HepG2 (cell line): ENCODE measurements around the gene HERPUD2. TPM values are rescaled to one million over a fixed set of nuclear protein-coding genes. Genes with fewer than 3 reads are reported as not detected.

Source experiments
- ATAC-seq: fragments of 200-7000 bp; cut with Tn5 transposase; 3 replicates; pipeline ENCODE4 v1.9.1; 2020; ENCODE audit warnings: mild to moderate bottlenecking, moderate library complexity
- BruUV-seq: library from RNA; stranded (reverse); fragments of 400-500 nt; replicated peaks from 2 replicates; lab custom pipeline; 2021; lab: Mats Ljungman, UMichigan
- CTCF ChIA-PET: fragments of 300-600 bp; formaldehyde crosslinking; extraction: SDS; loops from one replicate; lab custom pipeline; 2021; ENCODE audit warnings: low total read pairs, inconsistent platforms, low intra/inter-chr PET ratio; lab: Yijun Ruan, JAX
- POLR2A ChIA-PET: fragments of 350-600 bp; sonication (Branson Sonifier 250); formaldehyde crosslinking; loops from one replicate; lab custom pipeline; 2020; ENCODE audit warnings: antibody characterized with exemption, inconsistent platforms; lab: Yijun Ruan, JAX
- DNase-seq: peaks from one replicate; pipeline ENCODE4 v3.0.0-alpha.2; 2015; ENCODE audit warnings: low spot score
- FAIRE-seq: peaks from 3 replicates; lab custom pipeline; 2011; peaks lifted over from hg19 to GRCh38; lab: Jason Lieb, UNC
- H2AFZ ChIP-seq: one replicate; pipeline ENCODE4 v1.6.1; 2011; ENCODE audit warnings: low read length, inconsistent platforms
- H3K27ac ChIP-seq: fragments of 300-600 bp; 3 replicates; pipeline ENCODE4 v1.8.0; 2011; ENCODE audit warnings: mixed run types, mild to moderate bottlenecking, mixed read lengths, low read length, inconsistent platforms; ENCODE audit not compliant: insufficient read depth; ENCODE audit errors: extremely low read length
- H3K27me3 ChIP-seq, 2 experiments: fragments of 200-600 bp in 1 of 2; 2 replicates in 1 of 2; 3 replicates in 1 of 2; pipeline versions ENCODE4 v1.6.0 to v1.8.0; 2011; ENCODE audit warnings: low read length in 2 of 2, mild to moderate bottlenecking in 2 of 2, moderate library complexity in 2 of 2, inconsistent platforms in 1 of 2; ENCODE audit not compliant: insufficient read depth in 2 of 2, control insufficient read depth in 1 of 2
- H3K36me3 ChIP-seq, 2 experiments: fragments of 200-600 bp in 1 of 2; replicated peaks in 1 of 2; 2 replicates in 1 of 2; 3 replicates in 1 of 2; pipeline versions ENCODE4 v1.5.1 to v1.8.0; 2011; ENCODE audit warnings: low read length in 2 of 2, inconsistent platforms in 1 of 2; ENCODE audit not compliant: insufficient read depth in 2 of 2, control insufficient read depth in 1 of 2
- H3K4me1 ChIP-seq: 2 replicates; pipeline ENCODE4 v1.5.1; 2012; ENCODE audit warnings: low read length, inconsistent platforms; ENCODE audit not compliant: insufficient read depth
- H3K4me2 ChIP-seq: 2 replicates; pipeline ENCODE4 v1.6.0; 2011; ENCODE audit warnings: low read depth, low read length, inconsistent platforms
- H3K4me3 ChIP-seq, 3 experiments: fragments of 200-600 bp in 1 of 3; sonication (generic), shearing (Covaris generic) in 1 of 3; replicated peaks in 1 of 3; 2 replicates each; pipeline ENCODE4 v1.5.1; 2011 to 2016; ENCODE audit warnings: low read length in 3 of 3, inconsistent platforms in 2 of 3, low read depth in 2 of 3, mild to moderate bottlenecking in 2 of 3, control low read depth in 1 of 3, mixed read lengths in 1 of 3; ENCODE audit not compliant: insufficient read depth in 1 of 3
- H3K79me2 ChIP-seq: one replicate; pipeline ENCODE4 v1.6.1; 2011; ENCODE audit warnings: low read length, inconsistent platforms; ENCODE audit not compliant: insufficient read depth
- H3K9ac ChIP-seq: 2 replicates; pipeline ENCODE4 v1.6.0; 2011; ENCODE audit warnings: mild to moderate bottlenecking, low read depth, low read length, inconsistent platforms; ENCODE audit not compliant: insufficient read depth
- H3K9me3 ChIP-seq: 2 replicates; pipeline ENCODE4 v1.5.1; 2012; ENCODE audit warnings: mild to moderate bottlenecking, low read length
- H4K20me1 ChIP-seq: 2 replicates; pipeline ENCODE4 v1.6.0; 2011; ENCODE audit warnings: inconsistent platforms, mild to moderate bottlenecking, low read length, moderate library complexity; ENCODE audit not compliant: insufficient read depth
- BCL3 ChIP-seq: sonication (generic); formaldehyde crosslinking; IDR thresholded peaks from 2 replicates; pipeline ENCODE4 v1.5.1; 2020; ENCODE audit warnings: mild to moderate bottlenecking, missing genetic modification reagents, moderate library complexity
- HNRNPK ChIP-seq: fragments of 200-400 bp; formaldehyde crosslinking; IDR thresholded peaks from 2 replicates; pipeline ENCODE4 v1.6.1; 2018; ENCODE audit warnings: low read length, low read depth, moderate library complexity, mild to moderate bottlenecking; ENCODE audit not compliant: poor library complexity, severe bottlenecking
- JARID2 ChIP-seq: sonication (generic); formaldehyde crosslinking; IDR thresholded peaks from 2 replicates; pipeline ENCODE4 v1.8.1; 2023; ENCODE audit warnings: missing genetic modification reagents, inconsistent platforms; ENCODE audit not compliant: insufficient replicate concordance
- MAF1 ChIP-seq: sonication (generic); formaldehyde crosslinking; IDR thresholded peaks from 2 replicates; pipeline ENCODE4 v1.5.0; 2020; ENCODE audit warnings: missing genetic modification reagents, borderline replicate concordance
- MED13 ChIP-seq: sonication (generic); formaldehyde crosslinking; IDR thresholded peaks from 2 replicates; pipeline ENCODE4 v1.5.0; 2020; ENCODE audit warnings: missing genetic modification reagents
- NCOA5 ChIP-seq: sonication (generic); formaldehyde crosslinking; IDR thresholded peaks from 2 replicates; pipeline ENCODE4 v1.4.0; 2020; ENCODE audit warnings: missing genetic modification reagents
- PCBP1 ChIP-seq: fragments of 200-400 bp; formaldehyde crosslinking; IDR thresholded peaks from 2 replicates; pipeline ENCODE4 v1.6.1; 2017; ENCODE audit warnings: mild to moderate bottlenecking, low read depth, low read length, borderline replicate concordance
- PCBP2 ChIP-seq: fragments of 200-400 bp; formaldehyde crosslinking; optimal IDR thresholded peaks from 2 replicates; pipeline ENCODE3; 2018; ENCODE audit warnings: low read length, low read depth; ENCODE audit not compliant: poor library complexity, severe bottlenecking
- THRA ChIP-seq: sonication (generic); formaldehyde crosslinking; IDR thresholded peaks from 2 replicates; pipeline ENCODE4 v1.4.0; 2020; ENCODE audit warnings: missing genetic modification reagents, borderline replicate concordance
- ZSCAN21 ChIP-seq: sonication (generic); formaldehyde crosslinking; IDR thresholded peaks from 2 replicates; pipeline ENCODE4 v1.8.0; 2022; ENCODE audit warnings: mild to moderate bottlenecking, missing genetic modification reagents, moderate library complexity, borderline replicate concordance
- WGBS: methylation state at CpG from one replicate; pipeline ENCODE4 v1.1.6; 2017; ENCODE audit warnings: low lambda C conversion rate; 5-methylcytosine and 5-hydroxymethylcytosine counted together
- in situ Hi-C: cut with HindIII; loops from 2 replicates; pipeline ENCODE4 v1.10.0; 2017; ENCODE audit warnings: low pct_unique_long_range_greater_than_20kb; ENCODE audit not compliant: extremely low pct_ligation_motif_present
- intact Hi-C: fragments of 100-400 bp; cut with micrococcal nuclease; formaldehyde crosslinking; loops from one replicate; pipeline ENCODE4 v1.10.0; 2022; ENCODE audit not compliant: unreplicated experiment
- polyA plus RNA-seq, 8 experiments: library from polyadenylated mRNA; depleted of rRNA in 3 of 8; stranded (reverse) in 7 of 8; unstranded in 1 of 8; fragments of >200 nt; fragmentation: Illumina TruSeq in 4 of 8; extraction: Trizol in 4 of 8; gene quantifications; 2 replicates each; pipeline versions ENCODE4 v1.2.1 to v1.2.3, GENCODE V29; 2011 to 2016; ENCODE audit warnings: low read depth in 4 of 8, missing spikeins in 1 of 8, mixed read lengths in 1 of 8; ENCODE audit not compliant: insufficient read depth in 1 of 8
- total RNA-seq, 5 experiments: library from RNA; depleted of rRNA; stranded (reverse); fragments of >200 nt; fragmentation: Illumina TruSeq; extraction: Trizol; gene quantifications; 2 replicates each; pipeline ENCODE4 v1.2.3, GENCODE V29; 2016; ENCODE audit warnings: low read depth in 1 of 5

HERPUD2 gene
- total and polyA plus RNA-seq, 2 of the 13 experiments (the other 11 are each of a cell fraction or from before 2014, with no cell fraction given), result 10.7 to 38.6 TPM

- in situ Hi-C loops, result no loop called here
- Histone ChIP-seq H3K4me2 (no peak overlapping the region), H3K9ac (no peak overlapping the region), H3K36me3 (peaks cover 0 to 24% of the 10 kb centered on the region in 2 experiments; a peak in 3 of 5 replicates), H3K27me3 (no peaks in the 10 kb centered on the region), H3K79me2 (no peaks in the 10 kb centered on the region), H2AFZ (no peak overlapping the region), H4K20me1 (no peaks in the 10 kb centered on the region), H3K27ac (no peak overlapping the region), H3K4me1 (no peaks in the 10 kb centered on the region), H3K9me3 (no peaks in the 10 kb centered on the region), H3K4me3 (no peak overlapping the region)
- TF ChIP-seq MED13 (CRISPR knock-in tag) (no peak), PCBP2 (no peak), JARID2 (no peak), HNRNPK (no peak), ZSCAN21 (no peak), PCBP1 (no peak), THRA (CRISPR knock-in tag) (no peak), BCL3 (CRISPR knock-in tag) (no peak), NCOA5 (CRISPR knock-in tag) (no peak), MAF1 (CRISPR knock-in tag) (no peak)
- intact Hi-C loops, result no loop called here
- BruUV-seq, result no TSS peak
- FAIRE-seq (no peak), ATAC-seq (no peak), DNase-seq (no peak)
- ChIA-PET POLR2A (no interaction called here), CTCF (no interaction called here)
- 96% methylated on average over 3 of the region's 3 CpGs for WGBS
Measured at GRCh38 chr7:35630024-35630972, 64.6 kb downstream of the HERPUD2 start.
